ENCODE results near the gene APLF.
A peak's percentile ranks its signal among the peaks of the same experiment; 100 is the strongest.
"Not testable (repeated sequence)": the region's sequence is repeated elsewhere in the genome, so short reads cannot be mapped to it uniquely, and the experiment has no call there.

Gene APLF

DNA sequence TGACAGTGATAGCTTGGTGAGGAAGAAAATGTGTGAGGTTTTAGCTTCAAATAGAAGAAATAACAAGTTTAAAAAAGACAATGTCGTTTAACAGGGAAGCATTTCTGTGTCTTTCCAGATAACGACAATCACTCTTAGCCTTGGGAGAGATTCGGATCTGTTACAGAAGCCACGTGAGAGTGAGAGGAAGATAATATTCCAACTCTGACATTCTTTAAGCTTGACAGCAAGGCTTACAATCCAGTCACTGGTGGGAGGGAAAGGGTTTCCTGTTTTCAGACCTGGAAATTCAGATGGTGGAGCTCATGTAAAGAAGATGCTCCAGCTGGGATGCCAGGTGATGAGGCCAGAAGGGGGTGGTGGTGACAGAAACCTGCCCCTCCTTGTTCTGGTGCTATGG, 31.1 kb upstream of the APLF start:
- H3K4me3 ChIP-seq (ENCODE audit: low read length): no peak overlapping the region
- DNase-seq (ENCODE audit: low read depth, low spot score): no peak

DNA sequence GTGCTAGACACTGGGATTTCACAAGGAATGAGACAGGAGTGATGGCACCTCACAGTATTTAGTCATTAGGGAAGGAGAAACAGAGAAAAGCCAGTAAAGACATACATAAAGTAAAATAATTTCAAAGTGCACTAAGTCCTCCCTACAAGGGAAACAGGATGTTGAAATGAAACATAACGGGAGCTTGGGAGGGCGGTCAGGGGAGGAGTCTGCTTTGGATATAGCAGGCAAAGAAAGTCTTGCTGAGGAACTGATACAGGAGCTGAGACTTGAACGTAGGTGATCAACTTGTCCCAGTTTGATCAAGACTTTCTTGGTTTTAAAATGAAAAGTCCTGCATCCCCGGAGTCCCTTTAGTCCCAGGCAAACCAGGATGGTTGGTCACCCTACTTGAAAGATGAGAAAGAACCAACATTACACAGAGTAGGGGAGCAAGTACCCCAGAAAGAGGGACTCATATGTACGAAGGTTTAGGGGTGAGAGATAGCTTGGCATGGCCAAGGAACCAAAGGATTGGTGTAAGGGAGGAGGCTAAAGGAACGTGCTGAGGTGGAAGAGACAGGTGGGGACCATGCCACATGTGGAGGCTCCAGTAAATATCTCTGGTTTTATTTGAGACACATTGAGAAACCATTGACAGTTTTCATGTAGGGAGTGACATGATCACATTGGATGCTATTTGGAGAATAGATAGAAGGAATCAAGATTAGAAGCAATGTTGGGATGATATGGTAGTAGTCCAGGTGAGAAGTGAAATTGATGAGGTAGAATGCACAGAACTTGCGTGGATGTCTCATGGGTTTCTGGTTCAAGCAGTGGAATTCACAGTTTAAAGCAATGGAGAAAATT, 28.7 kb upstream of the APLF start:
- no peak overlapping the region for H3K4me3 ChIP-seq (ENCODE audit: low read length)
- DNase-seq (ENCODE audit: low read depth, low spot score): no peak

DNA sequence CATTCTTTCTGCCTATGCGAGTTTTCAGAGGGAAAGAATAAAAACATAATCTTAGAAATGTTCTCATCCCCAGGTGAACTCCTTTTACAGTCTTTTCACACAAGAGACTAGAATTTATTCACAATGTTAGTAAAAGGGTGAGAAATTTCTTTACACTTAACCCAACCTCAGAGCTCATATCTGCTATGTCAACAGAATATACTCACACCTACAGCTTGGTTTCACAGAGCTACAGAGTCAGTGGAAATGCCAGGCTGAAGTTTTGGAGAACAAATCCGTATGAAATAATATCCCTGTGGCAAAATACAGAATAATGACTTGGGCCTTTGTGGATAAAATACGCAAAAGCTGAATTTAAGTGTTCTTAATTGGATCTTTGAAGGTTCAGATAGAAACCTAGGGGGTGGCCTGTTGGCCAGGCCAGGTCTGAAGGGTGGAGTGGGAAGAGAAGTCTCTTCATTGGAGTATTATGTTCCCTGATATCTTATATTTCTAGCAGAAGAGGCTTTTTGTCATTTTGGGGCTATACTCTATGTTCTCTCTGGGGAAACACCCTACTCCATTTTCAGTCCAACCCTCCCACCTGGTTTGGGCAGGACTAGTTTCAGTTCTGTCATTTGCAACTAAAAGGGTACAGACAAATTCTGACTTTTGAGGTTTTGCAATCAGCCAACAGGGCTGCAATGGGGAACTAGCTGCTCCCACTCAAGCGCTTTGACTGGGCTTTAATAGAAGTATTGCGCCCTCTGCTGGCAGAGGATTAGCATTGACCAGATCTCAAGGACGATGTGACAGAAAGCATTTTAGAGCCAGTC, 26.0 kb upstream of the APLF start:
- H3K4me3 ChIP-seq (ENCODE audit: low read length): no peak overlapping the region
- peak; percentile 89 for DNase-seq (ENCODE audit: low read depth, low spot score)

DNA sequence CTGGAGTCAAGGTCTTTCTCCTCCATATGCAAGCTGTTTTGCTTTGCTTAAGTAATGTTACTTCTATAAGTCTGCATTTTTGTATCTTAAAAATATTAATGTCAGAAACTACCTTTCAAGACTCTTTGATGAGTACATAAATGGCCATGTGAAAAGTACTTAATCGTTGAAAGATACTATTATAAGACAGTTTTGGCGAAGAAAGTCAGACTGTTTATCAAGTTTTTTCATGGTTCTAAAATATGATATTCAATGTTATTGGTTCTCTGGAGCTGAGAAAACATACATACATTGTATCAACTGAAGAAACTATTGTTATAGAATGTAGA, 25.4 kb upstream of the APLF start:
- H3K4me3 ChIP-seq (ENCODE audit: low read length): no peak overlapping the region
- DNase-seq (ENCODE audit: low read depth, low spot score): no peak

DNA sequence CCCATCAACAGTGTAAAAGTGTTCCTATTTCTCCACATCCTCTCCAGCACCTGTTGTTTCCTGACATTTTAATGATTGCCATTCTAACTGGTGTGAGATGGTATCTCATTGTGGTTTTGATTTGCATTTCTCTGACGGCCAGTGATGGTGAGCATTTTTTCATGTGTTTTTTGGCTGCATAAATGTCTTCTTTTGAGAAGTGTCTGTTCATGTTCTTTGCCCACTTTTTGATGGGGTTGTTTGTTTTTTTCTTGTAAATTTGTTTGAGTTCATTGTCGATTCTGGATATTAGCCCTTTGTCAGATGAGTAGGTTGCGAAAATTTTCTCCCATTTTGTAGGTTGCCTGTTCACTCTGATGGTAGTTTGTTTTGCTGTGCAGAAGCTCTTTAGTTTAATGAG, 21.0 kb upstream of the APLF start:
- not testable (repeated sequence) for H3K4me3 ChIP-seq (ENCODE audit: low read length); DNase-seq (ENCODE audit: low read depth, low spot score)

DNA sequence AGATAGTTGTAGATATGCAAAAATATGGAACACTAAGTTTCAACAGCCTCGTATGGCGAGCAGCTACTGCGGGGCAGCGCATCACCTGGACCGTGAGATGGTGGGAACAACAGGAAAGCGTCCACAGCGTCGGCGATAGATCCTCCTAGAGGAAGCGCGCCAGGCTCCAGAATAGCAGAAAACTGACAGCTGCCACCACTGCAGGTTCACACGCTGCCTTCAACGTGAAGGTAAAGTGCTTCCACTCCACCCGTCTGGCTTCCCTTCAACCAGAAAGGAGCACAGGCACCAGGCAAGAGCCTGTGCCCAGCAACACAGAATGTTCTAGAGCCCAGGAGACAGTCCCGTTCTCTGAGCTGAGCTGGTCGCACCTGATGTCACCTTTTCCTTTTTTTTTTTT, 20.3 kb upstream of the APLF start:
- DNase-seq (ENCODE audit: low read depth, low spot score): no peak
- no peak overlapping the region for H3K4me3 ChIP-seq (ENCODE audit: low read length)

DNA sequence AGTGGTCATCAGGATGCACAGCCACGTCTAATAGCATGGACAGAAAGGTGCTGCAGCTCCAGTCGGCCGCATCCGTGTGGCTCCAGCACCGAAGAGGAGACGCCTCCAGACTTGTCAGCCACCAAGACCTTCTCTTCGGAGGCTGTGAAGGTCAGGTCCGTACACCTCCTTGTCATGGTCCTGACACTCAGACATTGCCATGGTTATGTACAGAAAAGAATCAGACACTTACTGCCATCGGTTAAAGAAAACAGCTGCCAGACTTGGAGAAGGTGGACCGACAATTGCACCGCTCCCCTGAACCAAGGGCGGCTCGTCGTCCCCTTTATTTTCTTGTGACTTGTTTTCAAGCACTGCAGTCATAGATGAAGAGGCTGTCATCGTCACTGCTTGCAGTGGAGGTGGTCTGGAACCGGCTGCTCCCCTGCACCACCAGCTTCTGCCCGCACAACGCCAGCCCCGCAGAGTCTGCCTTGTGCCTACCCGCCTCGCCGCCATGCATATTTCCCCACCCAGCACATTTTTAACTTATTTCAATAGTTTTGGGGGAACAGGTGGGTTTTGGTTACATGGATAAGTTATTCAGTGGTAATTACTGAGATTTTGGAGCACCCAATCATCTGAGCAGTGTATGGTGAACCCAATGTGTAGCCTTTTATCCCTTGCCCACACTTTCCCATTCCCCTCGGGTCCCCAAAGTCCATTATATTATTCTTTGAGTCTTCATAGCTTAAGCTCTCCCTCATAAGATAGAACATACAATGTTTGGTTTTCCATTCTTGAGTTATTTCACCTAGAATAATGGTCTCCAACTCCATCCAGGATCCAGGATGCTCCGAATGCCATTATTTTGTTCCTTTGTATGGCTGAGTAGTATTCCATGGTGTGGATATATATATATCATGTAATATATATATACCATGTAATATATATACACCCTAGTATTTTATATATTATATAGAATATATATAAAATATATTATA, 18.4 kb upstream of the APLF start:
- H3K4me3 ChIP-seq (ENCODE audit: low read length): no peak overlapping the region
- DNase-seq (ENCODE audit: low read depth, low spot score): no peak

DNA sequence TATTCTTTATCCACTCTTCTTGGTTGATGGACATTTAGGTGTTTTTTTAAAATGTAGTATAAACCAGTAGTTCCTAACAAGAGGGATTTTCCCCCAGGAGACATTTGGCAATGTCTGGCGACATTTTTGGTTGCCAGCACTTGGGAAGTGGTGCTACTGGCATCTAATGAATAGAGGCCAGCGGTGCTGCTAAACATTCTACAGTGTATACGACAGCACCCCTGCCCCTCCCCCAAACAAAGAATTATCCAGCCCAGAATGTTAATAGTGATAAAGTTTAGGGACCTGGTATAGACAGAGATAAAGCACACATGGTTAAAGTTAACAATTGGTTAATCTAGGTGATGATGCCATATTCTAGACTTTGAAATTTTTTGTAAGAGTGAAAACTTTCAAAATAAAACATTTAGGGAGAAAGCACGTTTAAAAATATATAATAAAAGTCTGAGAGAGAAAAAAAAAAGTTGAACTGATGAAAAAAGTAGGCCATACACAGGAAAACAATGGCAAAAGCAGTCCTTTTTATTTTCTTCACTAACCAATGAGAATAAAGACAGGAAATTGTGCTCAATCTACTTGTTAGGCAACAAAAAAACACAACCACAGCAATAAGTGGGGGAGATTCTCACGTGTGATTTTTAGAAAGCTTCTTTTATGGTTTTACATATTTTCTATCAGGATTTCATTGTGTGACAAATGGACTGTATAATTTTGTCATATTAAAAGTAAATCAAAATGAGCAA, 15.1 kb upstream of the APLF start:
- H3K4me3 ChIP-seq (ENCODE audit: low read length): no peak overlapping the region
- no peak for DNase-seq (ENCODE audit: low read depth, low spot score)

DNA sequence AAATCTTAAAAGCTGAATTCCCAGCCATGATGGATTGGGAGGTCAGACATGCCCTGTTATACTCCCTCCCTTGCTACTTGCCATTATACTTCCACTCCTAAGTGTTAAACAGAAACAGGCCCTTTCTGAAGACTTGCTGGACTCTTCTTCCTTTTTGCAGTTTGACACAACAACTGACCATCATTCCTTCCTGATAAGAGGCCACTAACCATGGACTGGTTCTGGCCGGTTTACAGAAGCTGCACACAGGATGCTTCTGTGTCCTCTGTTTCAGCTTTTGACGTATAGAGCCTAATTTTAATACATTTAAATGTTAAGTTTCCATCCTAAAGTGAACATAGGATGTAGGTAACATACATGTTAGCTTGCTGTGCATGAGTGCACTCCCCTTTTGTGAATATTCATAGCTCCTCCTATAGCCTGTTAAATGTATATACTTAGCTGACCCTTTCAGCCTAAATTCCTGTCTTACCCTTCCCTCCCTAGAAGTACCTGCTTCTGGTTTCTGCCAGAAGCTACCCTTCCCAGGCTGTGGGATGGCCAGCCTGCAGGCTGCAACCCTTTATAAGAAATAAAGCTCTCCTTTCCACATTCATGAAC, 13.5 kb upstream of the APLF start:
- H3K4me3 ChIP-seq (ENCODE audit: low read length): no peak overlapping the region
- no peak for DNase-seq (ENCODE audit: low read depth, low spot score)

DNA sequence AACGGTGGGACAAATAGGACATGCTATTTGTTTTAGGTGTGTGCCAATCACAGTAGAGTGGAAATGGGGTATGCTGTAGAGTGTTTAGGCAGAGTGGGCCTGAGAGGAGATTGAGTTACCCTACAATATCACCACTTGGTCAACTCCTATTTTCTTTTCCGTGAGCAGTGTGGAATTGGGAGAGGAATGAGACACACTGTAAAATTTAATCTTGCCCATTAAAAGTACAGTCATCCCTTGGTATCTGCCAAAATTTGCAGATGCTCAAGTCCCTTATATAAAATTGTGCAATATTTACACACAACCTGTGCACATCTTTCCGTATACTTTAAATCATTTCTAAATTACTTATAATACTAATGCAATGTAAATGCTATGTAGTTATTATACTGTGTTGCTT, 12.7 kb upstream of the APLF start:
- DNase-seq (ENCODE audit: low read depth, low spot score): no peak

DNA sequence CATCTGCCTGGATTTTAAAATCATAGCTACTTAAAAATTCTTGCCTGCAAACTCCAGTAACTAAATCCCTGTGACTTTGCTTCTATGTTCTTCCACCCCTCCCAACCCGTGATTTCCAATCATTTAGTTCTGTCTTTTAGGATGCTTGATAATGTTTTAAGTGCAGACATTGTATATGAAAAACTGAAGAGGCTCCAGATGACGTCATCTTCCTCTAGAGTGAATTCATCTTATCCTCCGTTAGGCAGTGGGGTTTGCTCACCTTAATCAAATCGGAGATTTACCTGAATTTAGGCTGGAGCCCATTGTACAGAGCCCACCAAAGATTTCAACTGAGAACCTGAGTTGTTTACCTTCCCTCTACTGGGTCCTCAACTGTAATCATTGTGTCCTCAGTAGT, 11.2 kb upstream of the APLF start:
- DNase-seq (ENCODE audit: low read depth, low spot score): no peak
- no peak overlapping the region for H3K4me3 ChIP-seq (ENCODE audit: low read length)

More for the DNA sequence above, 12.7 kb upstream of the APLF start:
- no peak overlapping the region for H3K4me3 ChIP-seq (ENCODE audit: low read length)

DNA sequence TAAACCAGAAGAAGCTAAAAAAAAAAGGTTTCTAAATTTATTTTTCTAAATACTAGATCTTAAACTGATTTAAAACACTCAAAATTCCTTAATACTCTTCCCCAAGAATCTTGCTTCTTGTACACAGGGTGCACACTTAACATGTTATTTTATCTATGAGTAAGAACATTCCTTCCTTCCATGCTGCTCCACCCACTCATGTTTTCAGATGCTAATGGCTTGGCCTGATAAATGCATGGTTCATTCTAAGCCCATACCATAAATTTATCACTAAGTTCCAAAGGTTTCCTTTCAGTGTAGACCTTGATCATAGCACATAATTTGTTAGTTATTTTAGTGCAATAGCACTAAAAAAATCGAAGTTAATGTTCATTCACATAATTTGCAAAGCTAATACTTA, 8.4 kb upstream of the APLF start:
- no peak for DNase-seq (ENCODE audit: low read depth, low spot score)
- no peak overlapping the region for H3K4me3 ChIP-seq (ENCODE audit: low read length)

DNA sequence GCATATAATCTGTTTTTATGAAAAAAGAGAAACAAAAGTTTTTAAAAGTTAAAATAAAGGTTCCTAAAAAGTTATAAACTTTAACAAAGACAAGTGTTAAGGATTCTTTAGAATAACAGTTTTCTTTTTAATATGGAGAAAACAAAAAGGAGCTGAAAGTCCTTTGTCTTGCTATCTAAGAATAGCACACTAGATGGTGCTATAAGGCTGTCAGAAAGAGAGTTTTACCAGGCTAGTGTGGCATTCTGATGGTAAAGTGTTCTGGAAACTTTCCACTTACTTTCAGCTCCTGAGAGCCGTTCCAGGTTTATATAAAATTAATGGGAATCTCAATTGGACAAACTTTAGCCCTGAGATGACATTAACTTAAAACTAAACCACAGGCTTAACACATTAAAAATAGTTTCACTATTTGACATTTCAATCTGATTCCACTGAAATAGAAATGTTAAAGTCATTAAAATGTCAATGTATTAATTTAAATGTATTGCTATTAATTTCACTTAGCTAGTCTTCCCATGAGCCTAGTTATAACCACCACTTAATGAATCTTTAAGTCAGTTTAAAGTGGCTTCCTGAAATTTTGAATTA, 4.0 kb upstream of the APLF start:
- no peak overlapping the region for H3K4me3 ChIP-seq (ENCODE audit: low read length)
- DNase-seq (ENCODE audit: low read depth, low spot score): peak; percentile 62

DNA sequence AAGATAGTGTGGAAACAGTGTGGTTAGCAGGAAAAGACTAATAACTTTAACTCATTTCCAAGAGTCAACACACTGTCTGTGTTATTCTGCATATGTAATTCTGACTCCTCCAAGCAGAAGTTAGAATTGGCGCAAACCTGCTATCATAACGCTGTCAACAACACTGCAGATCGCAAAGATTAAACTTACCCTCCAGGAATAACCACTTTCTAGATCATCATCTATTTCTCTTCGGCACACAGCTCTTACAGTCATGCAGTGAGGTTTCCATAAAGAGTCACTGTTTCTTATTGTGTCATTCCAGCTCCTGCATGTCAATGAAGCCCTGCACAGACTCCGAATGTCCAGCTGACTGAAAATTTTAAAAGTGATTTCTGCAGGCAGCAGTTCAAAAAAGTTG, 2.7 kb upstream of the APLF start:
- DNase-seq (ENCODE audit: low read depth, low spot score): no peak
- no peak overlapping the region for H3K4me3 ChIP-seq (ENCODE audit: low read length)

DNA sequence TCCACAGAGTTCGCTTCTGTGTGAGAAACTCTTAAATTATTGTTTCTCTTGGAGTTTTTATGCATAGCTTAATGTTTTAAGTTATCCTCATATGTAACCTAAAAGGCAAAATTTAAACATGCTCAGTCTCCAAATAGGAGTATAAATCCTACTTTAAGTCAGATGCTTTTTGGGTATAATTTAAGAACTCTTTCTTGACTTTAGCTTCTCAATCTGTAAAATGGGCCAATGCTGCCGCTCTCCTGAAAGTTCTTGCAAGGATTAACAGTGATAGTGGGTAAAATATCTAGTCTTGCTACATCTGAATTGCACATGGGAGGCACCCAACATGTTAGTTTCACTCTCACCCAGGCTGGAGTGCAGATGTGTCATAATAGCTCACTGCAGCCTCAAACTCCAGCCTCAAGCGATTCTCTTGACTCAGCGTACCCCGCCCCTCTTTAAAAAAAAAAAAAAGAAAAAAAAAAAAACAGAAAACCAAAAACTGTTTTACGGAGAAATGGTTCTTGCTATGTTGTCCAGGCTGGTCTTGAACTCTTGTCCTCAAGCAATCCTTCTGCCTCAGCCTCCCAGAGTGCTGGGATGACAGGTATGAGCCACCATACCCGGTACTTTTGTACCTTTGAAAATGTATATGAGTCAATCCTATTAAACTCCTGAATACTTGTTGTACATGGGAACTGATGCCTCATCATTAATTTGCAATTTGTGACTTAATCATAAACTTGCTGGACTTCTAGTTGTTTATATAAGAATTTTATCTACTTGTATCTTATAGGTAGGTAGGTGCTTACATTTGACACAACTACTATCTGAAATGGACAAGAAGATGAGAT, 2.1 kb upstream of the APLF start:
- DNase-seq (ENCODE audit: low read depth, low spot score): no peak
- H3K4me3 ChIP-seq (ENCODE audit: low read length): no peak overlapping the region

DNA sequence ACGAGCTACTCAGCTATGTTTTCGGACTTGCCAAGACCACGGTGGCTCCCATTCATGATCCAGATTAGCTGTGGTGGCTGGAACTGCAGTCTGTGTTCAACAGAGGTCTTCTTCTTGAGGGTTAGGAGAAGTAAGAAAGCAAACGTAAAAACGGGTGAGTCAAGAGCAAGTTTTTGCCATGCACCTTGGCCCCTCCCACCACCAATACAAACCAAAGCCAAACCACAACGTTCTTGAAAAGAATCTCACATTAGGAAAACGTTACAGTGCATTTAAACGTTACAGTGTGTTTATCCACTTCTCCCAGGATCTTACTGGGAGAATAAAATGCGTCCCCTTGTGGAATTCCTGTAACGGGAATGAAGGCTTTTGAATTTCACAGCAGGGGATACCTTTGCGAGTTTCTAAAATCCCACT, 1.0 kb upstream of the APLF start:
- DNase-seq (ENCODE audit: low read depth, low spot score): peak; percentile 58
- peak overlapping the region; percentile 88 for H3K4me3 ChIP-seq (ENCODE audit: low read length)

DNA sequence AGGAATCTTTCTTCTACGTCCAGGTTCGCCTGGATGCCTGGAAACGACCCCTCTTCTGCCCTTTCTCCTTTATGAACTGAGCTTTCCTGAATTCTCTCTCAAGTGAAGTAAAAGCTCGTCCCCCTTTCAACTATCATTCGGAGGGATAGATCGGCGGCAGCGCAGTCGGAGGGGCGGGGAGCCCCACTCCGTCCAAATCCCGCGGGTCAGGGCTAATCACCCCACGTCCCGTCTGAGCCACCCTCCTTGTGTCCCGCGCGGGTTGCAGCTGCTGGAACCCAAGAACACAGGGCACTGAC, 658 bp upstream of the APLF start:
- peak overlapping the region; percentile 88 for H3K4me3 ChIP-seq (ENCODE audit: low read length)
- DNase-seq (ENCODE audit: low read depth, low spot score): no peak

DNA sequence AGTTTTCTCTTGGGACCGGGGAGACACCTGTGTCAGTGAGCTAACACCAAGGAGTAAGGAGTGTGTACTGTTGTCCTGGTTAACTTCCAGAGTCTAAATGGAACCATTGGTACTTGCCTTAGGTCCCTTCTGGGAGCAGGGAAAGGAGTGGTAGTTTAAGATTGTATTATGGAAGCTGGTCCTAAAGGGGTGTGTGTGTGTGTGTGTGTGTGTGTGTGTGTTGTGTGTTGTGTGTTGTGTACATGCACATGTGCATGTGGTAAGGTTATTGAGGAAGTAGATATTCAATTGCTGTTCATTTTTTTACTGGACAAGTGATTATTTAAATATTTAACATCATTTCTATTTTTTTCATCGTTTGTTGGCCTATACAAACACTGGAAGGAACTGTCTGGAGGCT, 1.4 kb downstream of the APLF start:
- no peak overlapping the region for H3K4me3 ChIP-seq (ENCODE audit: low read length)
- DNase-seq (ENCODE audit: low read depth, low spot score): no peak
